BLaER1 (cell line): ENCODE measurements around the gene ADCY10.
"Not testable (repeated sequence)": the region's sequence is repeated elsewhere in the genome, so short reads cannot be mapped to it uniquely, and the experiment has no call there.

Source experiments
- H3K27ac ChIP-seq: shearing (Covaris generic); formaldehyde crosslinking; 2 replicates; pipeline ENCODE4 v1.8.1; 2022
- H3K27me3 ChIP-seq: shearing (Covaris generic); formaldehyde crosslinking; 2 replicates; pipeline ENCODE4 v1.8.1; 2022
- H3K36me3 ChIP-seq: shearing (Covaris generic); formaldehyde crosslinking; 2 replicates; pipeline ENCODE4 v1.8.1; 2022
- H3K4me1 ChIP-seq: shearing (Covaris generic); formaldehyde crosslinking; 2 replicates; pipeline ENCODE4 v1.8.1; 2022
- H3K4me2 ChIP-seq: shearing (Covaris generic); formaldehyde crosslinking; 2 replicates; pipeline ENCODE4 v1.8.1; 2022
- H3K4me3 ChIP-seq: shearing (Covaris generic); formaldehyde crosslinking; 2 replicates; pipeline ENCODE4 v1.8.1; 2022
- H3K9ac ChIP-seq: shearing (Covaris generic); formaldehyde crosslinking; 2 replicates; pipeline ENCODE4 v1.8.1; 2022
- H3K9me3 ChIP-seq: shearing (Covaris generic); formaldehyde crosslinking; 2 replicates; pipeline ENCODE4 v1.8.1; 2022
- H4K20me1 ChIP-seq: shearing (Covaris generic); formaldehyde crosslinking; 2 replicates; pipeline ENCODE4 v1.8.1; 2022
- Cebpa-rat ChIP-seq: shearing (Covaris generic); IDR thresholded peaks from 2 replicates; pipeline ENCODE4 v1.8.1; 2022

ADCY10 gene

GRCh38 chr1:167866326-167866725 is 47.6 kb downstream of the ADCY10 start:
- not testable (repeated sequence) for H3K4me1 ChIP-seq, H3K27me3 ChIP-seq, H3K9ac ChIP-seq, H3K27ac ChIP-seq, H3K4me2 ChIP-seq, H3K4me3 ChIP-seq, H3K36me3 ChIP-seq, H4K20me1 ChIP-seq, H3K9me3 ChIP-seq

GRCh38 chr1:167865804-167866308 is 48.1 kb downstream of the ADCY10 start:
- H3K27ac ChIP-seq, H4K20me1 ChIP-seq, H3K27me3 ChIP-seq, H3K4me1 ChIP-seq, H3K4me2 ChIP-seq, H3K9me3 ChIP-seq, H3K9ac ChIP-seq, H3K4me3 ChIP-seq, H3K36me3 ChIP-seq: not testable (repeated sequence)

GRCh38 chr1:167865193-167865592 is 48.7 kb downstream of the ADCY10 start:
- H3K4me2 ChIP-seq, H3K4me1 ChIP-seq, H3K9me3 ChIP-seq, H3K4me3 ChIP-seq, H3K27me3 ChIP-seq, H3K27ac ChIP-seq, H3K9ac ChIP-seq, H4K20me1 ChIP-seq, H3K36me3 ChIP-seq: not testable (repeated sequence)

GRCh38 chr1:167864392-167865032 is 49.4 kb downstream of the ADCY10 start:
- 0 out of 2 replicates have a peak, but pooled peaks cover 3% of the 10 kb centered on the region for H3K9me3 ChIP-seq
- H3K36me3 ChIP-seq: no peaks in the 10 kb centered on the region
- no peaks in the 10 kb centered on the region for H3K27me3 ChIP-seq
- no peaks in the 10 kb centered on the region for H4K20me1 ChIP-seq
- H3K4me3 ChIP-seq: no peak overlapping the region
- H3K27ac ChIP-seq: no peak overlapping the region
- no peak for TF ChIP-seq Cebpa-rat
- no peak overlapping the region for H3K9ac ChIP-seq
- no peak overlapping the region for H3K4me2 ChIP-seq
- no peaks in the 10 kb centered on the region for H3K4me1 ChIP-seq

DNA sequence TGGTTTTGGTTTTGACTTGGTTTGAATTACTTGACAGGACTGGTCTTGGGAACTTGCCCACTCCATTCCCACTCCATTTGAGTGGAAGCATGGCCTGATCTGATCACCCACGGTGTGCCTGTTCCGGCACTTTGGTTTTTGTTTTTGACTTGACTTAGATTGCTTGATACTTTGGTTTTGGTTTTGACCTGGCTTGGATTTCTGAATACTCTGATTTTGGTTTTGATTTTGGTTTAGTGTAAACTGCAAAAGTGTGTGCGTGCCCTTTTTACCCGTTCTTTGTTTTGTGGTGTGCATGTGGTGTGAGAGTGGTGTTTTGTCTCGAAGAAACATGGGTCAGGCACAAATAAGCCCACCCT is 50.0 kb downstream of the ADCY10 start:
- no peak overlapping the region for H3K4me3 ChIP-seq
- no peaks in the 10 kb centered on the region for H3K36me3 ChIP-seq
- no peak overlapping the region for H3K4me2 ChIP-seq
- no peaks in the 10 kb centered on the region for H4K20me1 ChIP-seq
- H3K4me1 ChIP-seq: no peaks in the 10 kb centered on the region
- TF ChIP-seq Cebpa-rat: no peak
- no peaks in the 10 kb centered on the region for H3K27me3 ChIP-seq
- 0 out of 2 replicates have a peak, but pooled peaks cover 3% of the 10 kb centered on the region for H3K9me3 ChIP-seq
- H3K9ac ChIP-seq: no peak overlapping the region
- H3K27ac ChIP-seq: no peak overlapping the region

- not testable (repeated sequence) for H3K4me3 ChIP-seq, H3K36me3 ChIP-seq, H3K9ac ChIP-seq, H3K4me1 ChIP-seq, H3K4me2 ChIP-seq, H4K20me1 ChIP-seq, H3K27ac ChIP-seq, H3K9me3 ChIP-seq, H3K27me3 ChIP-seq
Measured at GRCh38 chr1:167863191-167863920, 50.6 kb downstream of the ADCY10 start.

DNA sequence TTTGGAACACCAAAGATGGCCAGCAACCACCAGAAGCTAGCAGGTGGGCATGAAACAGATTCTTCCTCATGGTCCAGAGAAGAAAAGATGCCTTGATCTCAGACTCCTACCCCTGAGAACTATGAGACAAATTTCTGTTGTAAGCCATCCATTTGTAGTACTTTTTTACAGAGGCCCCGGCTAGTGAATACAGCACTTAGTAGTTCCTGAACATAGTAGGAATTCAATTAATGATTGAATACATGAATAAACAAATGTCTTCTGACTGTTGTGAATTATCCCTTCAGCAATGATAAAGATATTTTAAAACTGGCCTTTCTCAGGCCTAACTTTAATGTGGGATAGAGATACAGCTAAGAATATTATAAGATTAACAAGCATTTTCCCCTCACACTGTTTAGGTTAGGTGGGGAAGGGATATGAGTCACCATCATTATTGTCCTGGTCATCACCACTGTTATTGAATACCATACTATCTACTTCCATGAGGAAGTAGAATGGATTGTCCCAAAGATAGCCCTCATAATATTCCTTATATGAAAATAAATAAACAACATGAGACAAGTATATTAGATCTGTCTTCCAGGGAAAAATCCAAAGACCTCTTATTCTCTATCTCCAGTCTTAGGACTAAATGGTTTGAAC is 51.4 kb downstream of the ADCY10 start:
- no peak overlapping the region for H3K4me3 ChIP-seq
- TF ChIP-seq Cebpa-rat: no peak
- no peaks in the 10 kb centered on the region for H3K36me3 ChIP-seq
- no peak overlapping the region for H3K27ac ChIP-seq
- H3K27me3 ChIP-seq: no peaks in the 10 kb centered on the region
- H3K4me1 ChIP-seq: no peaks in the 10 kb centered on the region
- H3K9me3 ChIP-seq: 0 out of 2 replicates have a peak, but pooled peaks cover 3% of the 10 kb centered on the region
- H4K20me1 ChIP-seq: no peaks in the 10 kb centered on the region
- no peak overlapping the region for H3K4me2 ChIP-seq
- H3K9ac ChIP-seq: no peak overlapping the region

DNA sequence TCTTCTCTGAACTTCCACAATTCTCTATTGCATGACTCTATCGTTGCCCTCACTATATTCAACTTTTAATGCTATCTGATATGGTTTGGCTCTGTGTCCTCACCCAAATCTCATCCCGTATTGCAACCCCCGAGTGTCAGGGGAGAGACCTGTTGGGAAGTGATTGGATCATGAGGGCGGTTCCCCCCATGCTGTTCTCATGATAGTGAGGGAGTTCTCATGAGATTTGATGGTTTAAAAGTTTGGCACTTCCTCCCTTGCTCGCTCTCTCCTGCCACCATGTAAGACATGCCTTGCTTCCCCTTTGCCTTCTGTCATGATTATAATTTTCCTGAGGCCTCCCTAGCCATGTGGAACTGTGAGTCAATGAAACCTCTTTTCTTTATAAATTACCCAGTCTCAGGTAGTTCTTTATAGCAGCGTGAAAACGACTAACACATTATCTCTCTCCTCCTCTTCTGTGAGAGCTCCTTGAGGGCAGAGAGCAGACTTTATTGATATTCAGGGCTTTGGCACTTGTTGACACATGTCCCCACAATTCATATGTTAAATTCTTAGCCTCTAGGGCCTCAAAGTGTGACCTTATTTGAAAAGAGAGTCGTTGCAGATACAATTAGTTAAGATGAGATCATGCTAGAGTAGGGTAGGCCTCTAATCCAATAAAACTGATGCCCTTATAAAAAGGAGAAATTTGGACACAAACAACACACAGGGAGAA is 52.1 kb downstream of the ADCY10 start:
- Histone ChIP-seq H3K4me2 (no peak overlapping the region), H3K9ac (no peak overlapping the region)

DNA sequence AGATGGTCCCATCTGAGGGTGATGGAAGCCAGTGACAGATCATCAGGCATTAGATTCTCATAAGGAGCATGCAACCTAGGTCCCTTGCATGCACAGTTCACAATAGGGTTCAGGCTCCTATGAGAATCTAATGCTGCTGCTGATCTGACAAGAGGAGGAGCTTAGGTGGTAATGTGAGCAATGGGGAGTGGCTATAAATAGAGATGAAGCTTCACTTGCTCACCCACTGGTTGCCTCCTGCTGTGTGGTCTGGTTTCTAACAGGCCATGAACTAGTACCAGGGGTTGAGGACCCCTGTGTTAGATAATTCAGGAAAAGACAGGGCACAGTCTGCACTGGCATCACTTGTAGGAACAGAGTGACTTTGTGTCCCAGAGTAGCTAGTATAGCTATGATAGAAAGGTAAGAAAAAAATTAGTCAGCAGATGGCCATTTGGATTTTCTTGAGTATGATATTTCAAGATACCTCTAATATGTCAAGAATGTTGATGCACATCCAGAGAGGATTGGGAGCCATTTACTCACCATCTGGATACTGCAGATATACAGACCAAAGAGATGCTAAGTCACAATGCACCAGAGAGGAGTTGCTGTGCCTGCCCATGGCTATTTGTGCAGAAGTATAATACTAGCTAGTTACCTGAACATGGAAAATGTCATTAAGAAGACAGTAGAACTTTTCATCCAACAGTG is 53.6 kb downstream of the ADCY10 start:
- Histone ChIP-seq H3K36me3 (no peaks in the 10 kb centered on the region), H3K4me3 (no peak overlapping the region), H3K4me2 (no peak overlapping the region), H3K9me3 (0 out of 2 replicates have a peak, but pooled peaks cover 3% of the 10 kb centered on the region), H4K20me1 (no peaks in the 10 kb centered on the region), H3K4me1 (no peaks in the 10 kb centered on the region), H3K27me3 (no peaks in the 10 kb centered on the region), H3K27ac (no peak overlapping the region), H3K9ac (no peak overlapping the region)
- TF ChIP-seq Cebpa-rat: no peak

More for the DNA sequence above, 52.1 kb downstream of the ADCY10 start:
- H3K36me3 ChIP-seq: no peaks in the 10 kb centered on the region
- no peaks in the 10 kb centered on the region for H4K20me1 ChIP-seq
- H3K4me1 ChIP-seq: no peaks in the 10 kb centered on the region
- H3K9me3 ChIP-seq: 0 out of 2 replicates have a peak, but pooled peaks cover 3% of the 10 kb centered on the region
- TF ChIP-seq Cebpa-rat: no peak
- no peaks in the 10 kb centered on the region for H3K27me3 ChIP-seq
- H3K27ac ChIP-seq: no peak overlapping the region
- H3K4me3 ChIP-seq: no peak overlapping the region
